ENCODE measurements around the gene DDN. TPM values are rescaled to one million over a fixed set of nuclear protein-coding genes. Genes with fewer than 3 reads are reported as not detected.

DDN gene
- total RNA-seq, 2 donors from 2014 or later: 0.14 TPM; not detected in 1

- H3K9me3 ChIP-seq: no peaks in the 10 kb centered on the region
- no peaks in the 10 kb centered on the region for H3K27me3 ChIP-seq (replicated peaks; ENCODE audit: insufficient read depth)
- TF ChIP-seq, protein P1, sequence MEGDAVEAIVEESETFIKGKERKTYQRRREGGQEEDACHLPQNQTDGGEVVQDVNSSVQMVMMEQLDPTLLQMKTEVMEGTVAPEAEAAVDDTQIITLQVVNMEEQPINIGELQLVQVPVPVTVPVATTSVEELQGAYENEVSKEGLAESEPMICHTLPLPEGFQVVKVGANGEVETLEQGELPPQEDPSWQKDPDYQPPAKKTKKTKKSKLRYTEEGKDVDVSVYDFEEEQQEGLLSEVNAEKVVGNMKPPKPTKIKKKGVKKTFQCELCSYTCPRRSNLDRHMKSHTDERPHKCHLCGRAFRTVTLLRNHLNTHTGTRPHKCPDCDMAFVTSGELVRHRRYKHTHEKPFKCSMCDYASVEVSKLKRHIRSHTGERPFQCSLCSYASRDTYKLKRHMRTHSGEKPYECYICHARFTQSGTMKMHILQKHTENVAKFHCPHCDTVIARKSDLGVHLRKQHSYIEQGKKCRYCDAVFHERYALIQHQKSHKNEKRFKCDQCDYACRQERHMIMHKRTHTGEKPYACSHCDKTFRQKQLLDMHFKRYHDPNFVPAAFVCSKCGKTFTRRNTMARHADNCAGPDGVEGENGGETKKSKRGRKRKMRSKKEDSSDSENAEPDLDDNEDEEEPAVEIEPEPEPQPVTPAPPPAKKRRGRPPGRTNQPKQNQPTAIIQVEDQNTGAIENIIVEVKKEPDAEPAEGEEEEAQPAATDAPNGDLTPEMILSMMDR (IDR thresholded peaks at IDR 0.05): no peak
- ATAC-seq (ENCODE audit: insufficient number of reproducible peaks, low FRiP score, low read depth): no peak
- H3K27ac ChIP-seq: no peak overlapping the region
- H3K4me1 ChIP-seq (ENCODE audit: control insufficient read depth in 1 of 2, low read depth in 2 of 2): no peaks in the 10 kb centered on the region
- peaks cover 75% of the 10 kb centered on the region for H3K36me3 ChIP-seq
- no peak for DNase-seq (ENCODE audit: low spot score)
- no peak overlapping the region for H3K4me3 ChIP-seq
Measured at GRCh38 chr12:49030714-49031572, 31.8 kb upstream of the DDN start.

GRCh38 chr12:49030119-49030518, 30.9 kb upstream of the DDN start:
- Histone ChIP-seq H3K4me3 (no peak overlapping the region), H3K4me1 (ENCODE audit: control insufficient read depth in 1 of 2, low read depth in 2 of 2) (no peaks in the 10 kb centered on the region), H3K27me3 (replicated peaks; ENCODE audit: insufficient read depth) (no peaks in the 10 kb centered on the region), H3K9me3 (no peaks in the 10 kb centered on the region), H3K36me3 (peaks cover 83% of the 10 kb centered on the region), H3K27ac (no peak overlapping the region)
- DNase-seq (ENCODE audit: low spot score) (no peak), ATAC-seq (ENCODE audit: insufficient number of reproducible peaks, low FRiP score, low read depth) (no peak)
- TF ChIP-seq, protein P1 (IDR thresholded peaks at IDR 0.05): no peak

DNA sequence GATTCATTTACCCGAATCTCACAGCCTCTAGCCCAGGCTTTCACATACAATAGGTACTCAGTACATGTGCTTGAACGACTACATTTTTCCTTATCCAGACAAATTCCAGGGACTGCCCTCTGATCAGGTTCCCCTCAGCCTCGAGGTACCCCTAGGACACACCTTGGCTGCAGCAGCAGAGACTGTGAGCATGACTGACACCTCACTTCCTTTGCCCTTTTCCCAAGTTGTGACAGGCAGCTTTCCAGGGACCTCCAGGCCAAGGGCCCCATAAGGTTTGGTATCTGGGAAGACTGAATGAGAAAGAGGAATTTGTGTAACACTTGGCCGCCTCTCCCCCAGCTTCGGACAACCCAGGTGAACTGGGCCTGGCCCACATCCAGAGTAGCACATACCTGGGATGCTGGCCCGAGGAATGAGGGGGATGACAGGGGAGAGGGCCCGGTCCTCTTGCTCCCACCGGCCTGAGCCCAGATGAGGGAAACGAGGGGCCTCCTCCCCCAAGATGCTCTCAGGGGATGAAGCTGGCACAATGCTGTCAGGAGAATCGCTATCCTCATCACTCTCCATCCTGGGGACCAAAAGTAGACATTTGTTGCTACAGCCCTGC, 29.6 kb upstream of the DDN start:
- no peaks in the 10 kb centered on the region for H3K4me1 ChIP-seq (ENCODE audit: control insufficient read depth in 1 of 2, low read depth in 2 of 2)
- no peak overlapping the region for H3K4me3 ChIP-seq
- no peak overlapping the region for H3K27ac ChIP-seq
- DNase-seq (ENCODE audit: low spot score) (no peak), ATAC-seq (ENCODE audit: insufficient number of reproducible peaks, low FRiP score, low read depth) (no peak)
- H3K9me3 ChIP-seq: no peaks in the 10 kb centered on the region
- H3K36me3 ChIP-seq: peaks cover 80% of the 10 kb centered on the region
- H3K27me3 ChIP-seq (replicated peaks; ENCODE audit: insufficient read depth): no peaks in the 10 kb centered on the region
- TF ChIP-seq, protein P1 (IDR thresholded peaks at IDR 0.05): no peak

DNA sequence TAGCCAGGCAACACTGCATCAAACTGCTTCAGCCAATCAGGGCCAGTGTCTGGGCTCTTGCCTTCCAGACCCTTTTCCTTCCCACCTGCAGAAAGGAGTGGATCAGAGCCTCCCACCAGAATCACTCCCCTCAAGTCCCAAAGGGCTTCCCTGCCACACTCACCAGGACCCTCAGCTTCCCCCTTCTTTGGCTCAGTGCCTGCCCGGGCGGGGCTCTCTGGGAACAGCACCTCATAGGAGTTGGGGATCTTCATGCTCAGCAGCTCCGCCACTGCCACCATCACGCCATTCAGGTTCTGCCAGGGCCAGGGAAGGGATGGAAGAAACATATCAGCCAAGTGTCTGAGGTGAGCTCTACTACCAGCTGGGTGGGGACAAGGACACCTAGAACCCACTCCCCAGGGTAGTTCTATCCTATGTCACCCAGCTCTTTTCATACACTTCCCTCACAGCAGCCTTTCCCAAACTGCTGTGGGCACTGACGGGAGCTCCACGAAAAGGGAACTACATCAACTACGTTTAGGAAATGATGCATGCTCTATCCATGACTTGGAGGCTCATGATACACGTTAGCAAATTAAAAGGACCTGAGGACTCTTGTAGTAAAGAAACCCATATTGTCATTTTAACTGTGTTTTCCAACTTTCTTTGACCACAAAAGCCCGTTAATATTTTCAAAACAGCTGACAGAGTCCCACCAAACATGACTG, 28.8 kb upstream of the DDN start:
- ATAC-seq (ENCODE audit: insufficient number of reproducible peaks, low FRiP score, low read depth) (no peak), DNase-seq (ENCODE audit: low spot score) (no peak)
- no peaks in the 10 kb centered on the region for H3K27me3 ChIP-seq (replicated peaks; ENCODE audit: insufficient read depth)
- peaks cover 73% of the 10 kb centered on the region for H3K36me3 ChIP-seq
- TF ChIP-seq, protein P1 (IDR thresholded peaks at IDR 0.05): no peak
- H3K4me3 ChIP-seq: no peak overlapping the region
- H3K27ac ChIP-seq: no peak overlapping the region
- no peaks in the 10 kb centered on the region for H3K4me1 ChIP-seq (ENCODE audit: control insufficient read depth in 1 of 2, low read depth in 2 of 2)
- H3K9me3 ChIP-seq: no peaks in the 10 kb centered on the region
